GM13977 (cell line): ENCODE measurements around the gene EXOSC2.

Experiments
- DNase-seq: peaks from one replicate; pipeline ENCODE4 v3.0.0; 2012; ENCODE audit warnings: low spot score
- in situ Hi-C: fragments of 300-500 bp; cut with MboI; formaldehyde crosslinking; loops from one replicate; pipeline ENCODE4 v1.12.0; 2022; ENCODE audit warnings: low sequenced_read_pairs, low pct_unique_long_range_greater_than_20kb, mixed read lengths, inconsistent platforms; ENCODE audit not compliant: unreplicated experiment
- TF ChIP-seq, protein P1 (sequence below): IDR thresholded peaks from 2 replicates; pipeline ENCODE4 v1.5.1; 2012; ENCODE audit warnings: mild to moderate bottlenecking, control low read depth; ENCODE audit not compliant: insufficient read depth; ENCODE audit errors: extremely low read depth, missing control alignments

EXOSC2 gene

DNA sequence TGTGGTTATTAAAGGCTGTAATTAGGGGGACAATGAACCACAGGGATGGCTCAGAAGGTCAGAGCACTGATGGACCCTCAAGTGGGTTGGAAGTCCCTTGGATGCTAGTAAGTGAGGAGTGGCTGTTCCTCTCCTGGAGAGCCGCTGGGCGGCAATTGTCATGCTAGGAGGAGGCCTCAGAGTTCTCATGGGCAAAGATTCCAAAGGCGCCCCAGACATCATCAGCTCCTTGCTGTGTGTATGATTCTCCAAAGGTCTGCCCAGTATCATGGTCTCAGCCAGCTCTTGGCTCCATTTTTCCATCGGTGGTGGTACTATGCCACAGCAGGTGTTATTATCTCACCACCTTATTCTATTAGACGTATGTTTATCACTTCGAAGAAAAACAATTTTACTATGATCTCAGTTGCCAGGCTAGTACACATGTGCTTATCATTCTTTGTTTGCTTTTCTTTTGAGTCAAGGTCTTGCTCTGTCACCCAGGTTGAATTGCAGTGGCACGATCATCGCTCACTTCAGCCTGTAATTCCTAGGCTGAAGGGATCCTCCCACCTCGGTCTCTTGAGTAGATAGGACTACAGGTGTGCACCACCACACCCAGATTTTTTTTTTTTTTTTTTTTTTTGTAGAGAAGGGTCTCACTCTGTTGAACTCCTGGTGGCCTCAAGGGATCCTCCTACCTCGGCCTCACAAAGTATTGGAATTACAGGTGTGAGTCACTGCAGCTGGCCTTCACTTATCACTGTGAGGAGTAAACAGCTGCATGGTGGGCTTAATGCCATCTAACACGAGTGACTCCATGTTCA lies 46.8 kb downstream of the EXOSC2 start:
- no peak for DNase-seq
- in situ Hi-C loops = no loop called here
- TF ChIP-seq, protein P1, sequence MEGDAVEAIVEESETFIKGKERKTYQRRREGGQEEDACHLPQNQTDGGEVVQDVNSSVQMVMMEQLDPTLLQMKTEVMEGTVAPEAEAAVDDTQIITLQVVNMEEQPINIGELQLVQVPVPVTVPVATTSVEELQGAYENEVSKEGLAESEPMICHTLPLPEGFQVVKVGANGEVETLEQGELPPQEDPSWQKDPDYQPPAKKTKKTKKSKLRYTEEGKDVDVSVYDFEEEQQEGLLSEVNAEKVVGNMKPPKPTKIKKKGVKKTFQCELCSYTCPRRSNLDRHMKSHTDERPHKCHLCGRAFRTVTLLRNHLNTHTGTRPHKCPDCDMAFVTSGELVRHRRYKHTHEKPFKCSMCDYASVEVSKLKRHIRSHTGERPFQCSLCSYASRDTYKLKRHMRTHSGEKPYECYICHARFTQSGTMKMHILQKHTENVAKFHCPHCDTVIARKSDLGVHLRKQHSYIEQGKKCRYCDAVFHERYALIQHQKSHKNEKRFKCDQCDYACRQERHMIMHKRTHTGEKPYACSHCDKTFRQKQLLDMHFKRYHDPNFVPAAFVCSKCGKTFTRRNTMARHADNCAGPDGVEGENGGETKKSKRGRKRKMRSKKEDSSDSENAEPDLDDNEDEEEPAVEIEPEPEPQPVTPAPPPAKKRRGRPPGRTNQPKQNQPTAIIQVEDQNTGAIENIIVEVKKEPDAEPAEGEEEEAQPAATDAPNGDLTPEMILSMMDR = no peak

GRCh38 chr9:130741024-130741305 lies 47.4 kb downstream of the EXOSC2 start:
- in situ Hi-C loops = no loop called here
- TF ChIP-seq, protein P1 = no peak
- DNase-seq = no peak

GRCh38 chr9:130741831-130742449 lies 48.4 kb downstream of the EXOSC2 start:
- no peak for DNase-seq
- in situ Hi-C loops = no loop called here
- TF ChIP-seq, protein P1 = no peak

- TF ChIP-seq, protein P1 = no peak
- no peak for DNase-seq
- in situ Hi-C loops = no loop called here
These were observed 50.1 kb downstream of the EXOSC2 start for GRCh38 chr9:130743656-130744055.

- no peak for DNase-seq
- in situ Hi-C loops = no loop called here
- TF ChIP-seq, protein P1 = no peak
These were observed 51.7 kb downstream of the EXOSC2 start for GRCh38 chr9:130745210-130745800.

DNA sequence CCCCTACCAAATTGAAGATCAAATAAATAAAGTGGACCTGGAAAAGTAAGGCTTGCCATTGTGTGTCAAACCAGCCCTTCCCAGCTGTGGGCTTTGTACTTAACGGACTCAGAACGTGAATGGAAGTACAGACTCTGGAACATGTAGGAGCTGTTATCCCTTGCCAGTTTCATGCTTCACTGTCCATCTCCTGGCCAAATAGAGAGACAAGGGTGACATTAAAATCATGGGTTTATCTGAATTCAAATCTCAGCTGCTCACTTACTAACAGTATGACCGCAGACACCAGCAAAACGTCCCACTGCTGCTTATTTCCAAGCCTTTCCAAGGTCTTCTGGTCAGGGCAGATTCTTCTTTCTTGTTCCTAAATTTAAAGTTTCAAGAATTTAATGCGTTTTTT lies 52.2 kb downstream of the EXOSC2 start:
- in situ Hi-C loops = no loop called here
- TF ChIP-seq, protein P1 = no peak
- DNase-seq = no peak
